Activated T-cell treated with anti-CD3 and anti-CD28 coated beads, Interleukin-2, amount 50 U/mL, for 48 hours (primary cell): ENCODE results near the gene CTPS1.
A peak's percentile ranks its signal among the peaks of the same experiment; 100 is the strongest.

Experiments
- DNase-seq, 2 experiments: peaks; one replicate each; pipeline ENCODE4 v3.0.0-alpha.2; 2020

Gene CTPS1

GRCh38 chr1:40979241-40980067 is at the start of gene CTPS1:
CTPS1 (plus strand) TSS chr1:40979696; CDS start chr1:40983291, 3,595 bp downstream.
- peak; percentile 97 to 98 for DNase-seq

DNA sequence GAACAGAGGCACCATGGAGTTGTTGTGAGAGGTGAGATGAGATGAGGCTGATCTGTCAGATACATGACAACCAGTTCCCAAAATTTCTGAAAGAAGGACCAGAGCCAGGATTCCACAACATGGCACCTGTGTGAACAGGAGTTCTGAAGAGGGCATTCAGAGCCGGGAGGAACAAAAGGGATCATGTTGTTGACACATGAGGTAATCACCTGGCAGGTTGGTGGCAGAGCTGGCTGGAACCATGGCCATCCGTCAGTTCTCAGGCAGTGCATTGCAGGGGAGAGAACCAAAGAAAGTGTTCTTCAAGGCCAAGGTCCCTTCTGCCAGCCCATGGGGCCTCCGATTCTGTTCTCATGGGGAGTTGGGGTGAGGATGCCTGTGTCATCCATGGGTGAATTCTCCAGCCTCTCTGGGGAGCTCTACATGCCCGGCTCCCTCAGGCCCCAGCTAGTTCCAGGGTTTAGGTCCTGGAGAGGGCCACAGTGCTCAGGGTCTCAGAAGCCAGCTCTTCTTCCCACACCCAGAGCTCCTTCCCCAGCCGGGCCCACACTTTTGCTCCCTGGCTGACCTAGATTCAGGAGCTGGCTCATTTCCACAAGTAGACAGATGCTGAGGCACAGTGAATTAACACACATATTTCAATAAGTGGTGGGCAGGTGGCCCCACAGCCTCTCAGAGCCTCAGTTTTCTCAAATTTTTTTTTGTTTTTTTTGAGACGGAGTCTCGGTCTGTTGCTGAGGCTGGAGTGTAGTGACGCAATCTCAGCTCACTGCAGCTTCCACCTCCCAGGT is 49.1 kb upstream of the CTPS1 start:
- DNase-seq = no peak

DNA sequence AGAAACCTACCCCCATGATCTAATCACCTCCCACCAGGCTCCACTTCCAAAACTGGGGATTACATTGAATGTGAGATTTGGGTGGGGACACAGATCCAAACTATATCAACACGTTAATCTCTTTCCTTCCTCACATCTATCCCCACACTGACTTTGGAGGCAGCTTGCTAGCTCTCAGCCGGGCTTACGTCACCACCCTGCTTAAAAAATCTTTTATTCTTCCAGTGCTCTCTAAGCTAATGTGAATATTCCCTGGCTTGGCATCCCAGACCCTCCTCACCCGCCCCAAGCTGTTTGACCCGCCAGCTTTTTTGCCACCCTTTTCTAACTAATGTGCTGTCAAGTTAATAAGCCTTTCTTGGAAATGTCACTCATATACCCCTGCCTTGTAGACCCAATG is 47.9 kb upstream of the CTPS1 start:
- no peak for DNase-seq

DNA sequence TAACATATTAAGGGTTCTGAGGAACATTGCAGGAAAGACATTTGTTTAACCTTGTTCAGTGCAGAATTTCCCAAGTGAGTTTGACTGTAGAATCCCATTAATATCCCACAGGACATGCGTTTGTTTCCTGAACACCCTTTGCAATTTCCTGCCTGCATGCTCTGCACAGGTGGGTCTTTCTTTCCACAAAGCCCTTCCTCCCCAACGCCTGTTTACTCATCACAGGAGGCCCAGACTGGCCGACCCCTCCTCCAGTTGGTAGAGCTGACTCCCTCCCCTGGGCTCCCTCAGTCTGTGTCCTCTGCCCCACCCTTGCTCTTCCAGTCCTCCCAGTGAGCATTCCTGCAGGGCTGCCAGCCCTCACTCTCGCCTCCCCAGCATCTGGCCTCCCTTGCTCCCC is 47.5 kb upstream of the CTPS1 start:
- no peak for DNase-seq

DNA sequence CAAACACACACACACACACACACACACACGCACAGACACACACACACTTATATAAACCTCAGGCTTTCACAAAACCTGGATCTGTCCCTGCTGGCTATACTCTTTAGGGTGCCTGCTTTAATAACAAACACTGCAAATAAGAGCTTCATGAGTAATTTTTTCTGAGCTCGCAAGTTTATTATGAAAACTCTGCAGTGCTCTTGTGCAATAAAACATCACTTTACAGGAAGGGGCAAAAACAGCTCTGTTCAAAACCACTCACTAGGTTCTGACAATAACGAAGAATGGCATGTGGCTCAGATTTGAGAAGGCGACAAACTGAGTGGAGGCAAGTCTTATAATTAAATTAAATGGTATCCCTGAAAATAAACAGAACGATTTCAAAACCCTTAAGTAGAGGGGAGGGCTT is 42.6 kb upstream of the CTPS1 start:
- DNase-seq = no peak

GRCh38 chr1:40938393-40938792 is 41.1 kb upstream of the CTPS1 start:
- DNase-seq = no peak

DNA sequence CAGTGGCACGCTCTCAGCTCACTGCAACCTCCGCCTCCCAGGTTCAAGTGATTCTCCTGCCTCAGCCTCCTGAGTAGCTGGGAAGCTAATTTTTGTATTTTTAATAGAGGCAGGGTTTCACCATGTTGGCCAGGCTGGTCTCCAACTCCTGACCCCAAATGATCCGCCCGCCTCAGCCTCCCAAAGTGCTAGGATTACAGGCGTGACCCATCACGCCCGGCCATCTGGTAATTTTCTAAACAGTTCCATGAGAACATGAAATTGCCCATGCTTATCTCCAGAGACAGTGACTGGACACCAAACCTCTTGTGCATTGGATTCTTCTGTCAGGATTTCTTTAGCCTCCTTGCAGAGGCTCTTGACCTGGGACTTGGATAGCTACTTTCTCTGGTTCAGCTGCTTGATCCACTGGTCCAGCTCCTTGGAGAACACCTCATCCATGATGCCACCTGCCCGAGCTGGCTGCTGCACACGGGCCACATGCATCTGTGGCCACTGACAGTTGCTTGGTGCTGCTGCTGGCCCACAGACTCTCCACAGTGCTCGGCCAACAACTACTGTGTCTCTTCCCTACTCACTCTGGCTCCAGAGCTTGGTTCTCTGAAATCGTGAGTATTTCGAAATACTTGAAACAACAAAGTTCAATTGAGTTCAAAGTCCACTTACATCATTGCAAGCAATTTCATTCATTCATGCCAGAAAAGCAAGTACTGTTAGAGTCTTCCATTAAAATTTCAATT is 40.0 kb upstream of the CTPS1 start:
- DNase-seq = no peak

GRCh38 chr1:40944326-40944725 is 35.2 kb upstream of the CTPS1 start:
- no peak for DNase-seq

DNA sequence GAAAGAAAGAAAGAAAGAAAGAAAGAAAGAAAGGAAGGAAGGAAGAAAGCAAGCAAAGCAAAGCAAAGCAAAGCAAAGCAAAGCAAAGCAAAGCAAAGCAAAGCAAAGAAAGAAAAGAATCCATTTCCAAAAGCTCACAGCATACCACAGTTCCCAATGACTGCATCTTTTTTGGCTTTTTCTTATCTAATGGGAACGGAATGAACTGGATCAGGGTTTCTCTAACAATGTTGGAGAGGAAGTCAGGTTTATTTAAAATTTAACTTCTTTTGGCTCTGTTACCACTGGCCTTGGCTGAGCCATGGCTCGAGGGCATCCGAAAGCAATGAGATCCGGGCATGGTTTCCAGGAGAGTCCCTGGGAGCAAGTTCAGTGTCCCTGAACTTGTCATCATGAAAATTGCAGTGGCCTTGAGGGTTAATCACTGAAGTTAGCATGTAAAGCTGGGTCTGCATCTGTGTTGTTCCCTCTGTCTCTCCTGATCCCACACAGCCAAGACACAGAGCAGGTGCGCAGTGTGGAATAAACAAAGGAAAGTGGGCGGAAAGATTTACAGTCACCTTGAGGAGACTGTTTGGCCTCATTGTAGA is 34.6 kb upstream of the CTPS1 start:
- no peak for DNase-seq

DNA sequence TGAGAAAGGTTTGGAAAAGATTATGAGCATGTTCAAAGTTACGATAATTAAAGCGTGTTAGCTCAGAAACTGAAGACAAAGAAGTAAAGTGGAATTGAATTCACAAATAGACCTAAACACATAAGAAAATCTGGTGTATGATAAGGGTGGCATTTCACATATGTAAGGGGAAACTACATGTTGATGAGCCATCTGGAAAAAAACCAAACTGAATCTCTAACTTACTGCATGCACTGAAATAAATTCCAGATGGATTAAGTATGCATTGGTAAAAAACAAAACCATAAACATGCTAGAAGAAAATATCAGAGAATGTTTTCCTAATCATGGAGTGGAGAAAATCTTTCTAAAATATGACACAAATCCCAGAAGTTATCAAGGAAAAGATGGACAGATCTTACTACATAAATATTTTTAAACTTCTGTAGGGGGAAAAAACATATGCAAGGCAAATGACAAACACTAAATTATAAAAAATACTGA is 34.0 kb upstream of the CTPS1 start:
- no peak for DNase-seq

- peak; percentile 76 for DNase-seq
These were observed 30.6 kb upstream of the CTPS1 start for GRCh38 chr1:40948741-40949443.

DNA sequence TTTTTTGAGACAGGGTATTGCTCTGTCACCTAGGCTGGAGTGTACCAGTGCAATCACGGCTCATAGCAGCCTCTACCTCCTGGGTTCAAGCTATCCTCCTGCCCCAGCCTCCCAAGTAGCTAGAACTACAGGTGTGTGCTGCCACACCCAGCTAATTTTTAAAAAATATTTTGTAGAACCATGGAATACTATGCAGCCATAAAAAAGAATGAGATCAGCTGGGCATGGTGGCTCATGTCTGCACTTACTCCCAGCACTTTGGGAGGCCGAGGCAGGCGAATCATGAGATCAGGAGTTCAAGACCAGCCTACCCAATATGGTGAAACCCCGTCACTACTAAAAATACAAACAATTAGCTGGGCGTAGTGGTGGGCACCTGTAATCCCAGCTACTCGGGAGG is 29.9 kb upstream of the CTPS1 start:
- no peak for DNase-seq

GRCh38 chr1:40951943-40952743 is 27.4 kb upstream of the CTPS1 start:
- peak; percentile 76 to 77 for DNase-seq

GRCh38 chr1:40952744-40953315 is 26.7 kb upstream of the CTPS1 start:
- DNase-seq = no peak

GRCh38 chr1:40954626-40955025 is 24.9 kb upstream of the CTPS1 start:
- DNase-seq = no peak

- no peak for DNase-seq
These were observed 24.2 kb upstream of the CTPS1 start for GRCh38 chr1:40955266-40955665.

GRCh38 chr1:40956407-40956806 is 23.1 kb upstream of the CTPS1 start:
- DNase-seq = no peak

DNA sequence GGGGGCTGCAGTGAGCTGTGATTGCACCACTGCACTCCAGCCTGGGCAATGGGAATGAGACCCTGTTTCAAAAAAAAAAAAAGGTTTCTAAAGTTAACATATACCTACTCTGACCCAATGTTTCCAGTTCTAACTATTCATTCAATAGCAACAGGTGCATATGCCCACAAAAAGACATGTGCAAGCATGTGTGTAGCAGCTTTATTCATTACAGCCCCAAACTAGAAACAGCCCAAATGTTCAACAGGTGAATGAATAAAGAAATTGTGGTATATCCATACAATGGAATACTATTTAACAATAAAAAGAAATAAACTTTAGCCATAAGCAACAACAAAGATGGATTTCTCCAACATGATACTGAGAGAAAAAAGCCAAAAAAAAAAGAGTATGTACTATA is 21.3 kb upstream of the CTPS1 start:
- DNase-seq = no peak

DNA sequence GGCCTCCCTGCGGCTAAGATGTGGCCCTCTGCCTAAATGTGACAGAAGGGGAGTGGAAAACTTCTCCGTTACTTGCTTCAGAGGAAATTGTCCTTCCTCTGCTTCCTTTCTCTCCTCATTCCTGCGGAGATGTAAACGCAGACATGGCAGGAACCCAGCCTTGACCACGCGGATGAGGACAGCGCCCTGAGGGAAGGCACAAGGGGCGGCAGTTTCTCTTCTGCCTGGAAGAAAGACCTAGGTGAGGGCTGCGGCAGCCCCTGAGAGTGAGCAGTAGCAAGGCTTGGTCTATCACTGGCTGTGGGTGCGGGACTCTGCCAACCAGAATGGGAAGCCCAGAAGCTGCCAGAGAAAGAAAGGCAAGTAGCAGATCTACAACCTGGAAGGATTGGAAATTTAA is 14.0 kb upstream of the CTPS1 start:
- no peak for DNase-seq

- no peak for DNase-seq
These were observed 13.1 kb upstream of the CTPS1 start for GRCh38 chr1:40966417-40966816.

DNA sequence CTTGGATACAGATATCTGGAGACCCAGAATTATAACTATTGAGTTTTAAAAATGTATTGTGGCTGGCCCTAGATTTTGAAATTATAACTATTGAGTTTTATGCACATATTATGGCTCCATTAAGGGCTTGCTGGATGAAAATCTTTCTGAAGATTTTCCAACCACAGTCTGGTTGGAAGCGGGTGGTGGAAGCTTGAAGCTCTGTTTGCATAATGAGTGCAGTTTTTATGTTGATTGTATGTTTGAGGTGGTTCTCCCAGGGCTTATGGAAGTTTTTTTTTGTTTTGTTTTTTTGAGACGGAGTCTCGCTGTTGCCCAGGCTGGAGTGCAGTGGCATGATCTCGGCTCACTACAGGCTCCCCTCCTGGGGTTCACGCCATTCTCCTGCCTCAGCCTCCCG is 10.1 kb upstream of the CTPS1 start:
- DNase-seq = no peak
